A673 (cell line): Measurements from ENCODE around the gene HSPG2. TPM values are rescaled to one million over a fixed set of nuclear protein-coding genes. Genes with fewer than 3 reads are reported as not detected.

Experiments used
- BruUV-seq: library from RNA; stranded (reverse); fragments of 400-500 nt; replicated peaks from 2 replicates; lab custom pipeline; 2021; lab: Mats Ljungman, UMichigan
- CTCF ChIA-PET: fragments of 300-600 bp; sonication (Branson Sonifier 250); formaldehyde crosslinking; loops from one replicate; lab custom pipeline; 2022; ENCODE audit warnings: antibody characterized with exemption; lab: Charles Lee
- POLR2A ChIA-PET: fragments of 300-600 bp; sonication (Branson Sonifier 250); formaldehyde crosslinking; loops from one replicate; lab custom pipeline; 2022; ENCODE audit warnings: antibody characterized with exemption; ENCODE audit not compliant: low non-redundant PET; lab: Charles Lee
- DNase-seq: peaks from one replicate; pipeline ENCODE4 v3.0.0-alpha.2; 2015; ENCODE audit warnings: low spot score
- H3K27ac ChIP-seq: fragments of 200-600 bp; sonication (generic); 2 replicates; pipeline ENCODE4 v1.5.1; 2016; ENCODE audit warnings: mixed run types, low read depth, mild to moderate bottlenecking, mixed read lengths, antibody characterized with exemption, low read length; ENCODE audit not compliant: poor library complexity, severe bottlenecking
- H3K27me3 ChIP-seq: fragments of 200-600 bp; sonication (generic); replicated peaks from 2 replicates; pipeline ENCODE4 v1.6.1; 2017; ENCODE audit warnings: mixed run types, low read depth, mild to moderate bottlenecking, mixed read lengths, antibody characterized with exemption, low read length; ENCODE audit not compliant: insufficient read depth, poor library complexity
- H3K36me3 ChIP-seq: fragments of 200-600 bp; sonication (generic); 2 replicates; pipeline ENCODE4 v1.6.1; 2016; ENCODE audit warnings: mixed run types, mild to moderate bottlenecking, mixed read lengths, antibody characterized with exemption, low read length; ENCODE audit not compliant: insufficient read depth, poor library complexity, severe bottlenecking
- H3K4me1 ChIP-seq: fragments of 200-600 bp; sonication (generic); 2 replicates; pipeline ENCODE4 v1.6.1; 2017; ENCODE audit warnings: mixed run types, mild to moderate bottlenecking, mixed read lengths, antibody characterized with exemption, low read length; ENCODE audit not compliant: insufficient read depth, poor library complexity, severe bottlenecking
- H3K4me3 ChIP-seq: fragments of 200-600 bp; sonication (generic); 2 replicates; pipeline ENCODE4 v1.5.1; 2016; ENCODE audit warnings: low read depth, mixed run types, mild to moderate bottlenecking, mixed read lengths, low read length; ENCODE audit not compliant: poor library complexity, severe bottlenecking
- H3K9me3 ChIP-seq: fragments of 200-600 bp; sonication (generic); 2 replicates; pipeline ENCODE4 v1.6.1; 2016; ENCODE audit warnings: mixed run types, low read depth, mild to moderate bottlenecking, mixed read lengths, antibody characterized with exemption, low read length; ENCODE audit not compliant: poor library complexity, severe bottlenecking
- EZH2 ChIP-seq: fragments of 200-600 bp; sonication (generic); IDR thresholded peaks from 2 replicates; pipeline ENCODE4 v1.6.1; 2017; ENCODE audit warnings: borderline replicate concordance, low read depth, mild to moderate bottlenecking, mixed read lengths, antibody characterized with exemption, low read length; ENCODE audit not compliant: poor library complexity, severe bottlenecking
- intact Hi-C: fragments of 100-400 bp; cut with micrococcal nuclease; formaldehyde crosslinking; loops from one replicate; pipeline ENCODE4 v1.10.0; 2022; ENCODE audit not compliant: unreplicated experiment
- total RNA-seq: library from RNA; stranded (reverse); gene quantifications from 2 replicates; pipeline ENCODE4 v1.2.3, GENCODE V29; 2021
- TF ChIP-seq, protein P1 (sequence below): fragments of 300-800, 200-600 bp; sonication (generic); conservative IDR thresholded peaks from 2 replicates; pipeline ENCODE4 v1.5.1; 2017; ENCODE audit warnings: low read depth, mild to moderate bottlenecking, antibody characterized with exemption, low read length, moderate library complexity, mixed read lengths

HSPG2 gene
- total RNA-seq, 1 experiment from 2014 or later: 10.4 TPM

DNA sequence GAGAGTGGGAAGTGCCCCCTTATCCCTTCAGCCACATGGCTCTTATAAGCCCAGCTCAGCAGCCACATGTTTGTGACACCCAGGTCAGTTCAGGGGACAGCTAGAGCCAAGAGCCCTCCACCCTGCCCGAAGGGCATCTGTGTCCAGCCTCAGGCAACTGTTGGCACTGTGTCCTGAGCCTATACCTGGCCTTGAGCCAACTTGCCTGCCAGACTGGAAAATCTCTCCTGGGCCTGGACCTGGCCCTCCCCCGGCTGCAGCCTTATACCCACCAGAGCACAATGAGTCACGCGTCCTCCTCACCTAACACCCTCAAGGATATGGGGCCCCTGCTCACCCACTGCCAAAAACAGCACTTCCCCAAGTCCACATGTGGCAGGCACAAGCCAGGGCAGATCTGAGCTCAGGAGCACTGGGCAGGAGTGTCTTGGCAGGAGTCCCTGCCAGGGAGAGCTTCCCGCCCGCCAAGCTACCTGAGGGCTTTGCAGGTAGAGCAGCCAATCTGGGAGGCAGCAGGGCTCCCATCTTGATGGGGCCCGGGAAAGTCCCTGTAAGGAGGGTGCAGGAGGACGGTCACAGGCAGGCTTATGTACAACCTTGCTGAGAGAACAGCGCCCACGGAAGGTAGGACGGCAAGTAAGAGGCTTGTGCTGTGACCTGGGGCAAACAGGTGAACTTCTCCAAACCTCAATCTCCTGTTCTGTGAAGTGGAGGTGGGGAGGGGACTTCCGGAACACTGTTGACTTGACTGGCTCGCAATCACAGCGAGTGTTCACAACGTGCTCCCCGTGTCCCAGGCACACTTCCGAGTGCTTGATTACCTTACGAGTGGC, 19.8 kb upstream of the HSPG2 start:
- no peaks in the 10 kb centered on the region for H3K9me3 ChIP-seq
- CTCF ChIA-PET: no interaction called here
- POLR2A ChIA-PET: no interaction called here
- no TSS peak for BruUV-seq
- no peaks in the 10 kb centered on the region for H3K27me3 ChIP-seq
- intact Hi-C loops: no loop called here
- H3K36me3 ChIP-seq: no peaks in the 10 kb centered on the region
- no peak for TF ChIP-seq EZH2
- TF ChIP-seq, protein P1, sequence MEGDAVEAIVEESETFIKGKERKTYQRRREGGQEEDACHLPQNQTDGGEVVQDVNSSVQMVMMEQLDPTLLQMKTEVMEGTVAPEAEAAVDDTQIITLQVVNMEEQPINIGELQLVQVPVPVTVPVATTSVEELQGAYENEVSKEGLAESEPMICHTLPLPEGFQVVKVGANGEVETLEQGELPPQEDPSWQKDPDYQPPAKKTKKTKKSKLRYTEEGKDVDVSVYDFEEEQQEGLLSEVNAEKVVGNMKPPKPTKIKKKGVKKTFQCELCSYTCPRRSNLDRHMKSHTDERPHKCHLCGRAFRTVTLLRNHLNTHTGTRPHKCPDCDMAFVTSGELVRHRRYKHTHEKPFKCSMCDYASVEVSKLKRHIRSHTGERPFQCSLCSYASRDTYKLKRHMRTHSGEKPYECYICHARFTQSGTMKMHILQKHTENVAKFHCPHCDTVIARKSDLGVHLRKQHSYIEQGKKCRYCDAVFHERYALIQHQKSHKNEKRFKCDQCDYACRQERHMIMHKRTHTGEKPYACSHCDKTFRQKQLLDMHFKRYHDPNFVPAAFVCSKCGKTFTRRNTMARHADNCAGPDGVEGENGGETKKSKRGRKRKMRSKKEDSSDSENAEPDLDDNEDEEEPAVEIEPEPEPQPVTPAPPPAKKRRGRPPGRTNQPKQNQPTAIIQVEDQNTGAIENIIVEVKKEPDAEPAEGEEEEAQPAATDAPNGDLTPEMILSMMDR: no peak
- peaks cover 4% of the 10 kb centered on the region for H3K4me1 ChIP-seq
- H3K27ac ChIP-seq: no peak overlapping the region
- no peak for DNase-seq
- H3K4me3 ChIP-seq: no peak overlapping the region

- no peak overlapping the region for H3K27ac ChIP-seq
- no peak for DNase-seq
- POLR2A ChIA-PET: no interaction called here
- BruUV-seq: no TSS peak
- TF ChIP-seq, protein P1: no peak
- TF ChIP-seq EZH2: no peak
- intact Hi-C loops: no loop called here
- H3K4me1 ChIP-seq: no peaks in the 10 kb centered on the region
- CTCF ChIA-PET: no interaction called here
- H3K9me3 ChIP-seq: no peaks in the 10 kb centered on the region
- no peaks in the 10 kb centered on the region for H3K36me3 ChIP-seq
- no peak overlapping the region for H3K4me3 ChIP-seq
- no peaks in the 10 kb centered on the region for H3K27me3 ChIP-seq
Measured at GRCh38 chr1:21955501-21956281, 18.6 kb upstream of the HSPG2 start.

GRCh38 chr1:21955058-21955457, 17.9 kb upstream of the HSPG2 start:
- Histone ChIP-seq H3K4me1 (no peaks in the 10 kb centered on the region), H3K36me3 (no peaks in the 10 kb centered on the region), H3K9me3 (no peaks in the 10 kb centered on the region), H3K27me3 (no peaks in the 10 kb centered on the region), H3K4me3 (no peak overlapping the region), H3K27ac (no peak overlapping the region)
- ChIA-PET POLR2A (no interaction called here), CTCF (no interaction called here)
- TF ChIP-seq, protein P1: no peak
- no peak for TF ChIP-seq EZH2
- BruUV-seq: no TSS peak
- no peak for DNase-seq
- intact Hi-C loops: no loop called here
